Colonic mucosa (tissue), 4 donors: ENCODE measurements around the gene AFF4. TPM values are rescaled to one million over a fixed set of nuclear protein-coding genes. Genes with fewer than 3 reads are reported as not detected.
"Not testable (repeated sequence)": the region's sequence is repeated elsewhere in the genome, so short reads cannot be mapped to it uniquely, and the experiment has no call there.

Experiments used
- DNase-seq: peaks from one replicate; pipeline ENCODE4 v3.0.0-alpha.2; 2020
- H3K27ac ChIP-seq: fragments of 200-600 bp; one replicate; pipeline ENCODE4 v1.8.0; 2021
- H3K27me3 ChIP-seq: fragments of 200-600 bp; one replicate; pipeline ENCODE4 v1.8.0; 2021
- H3K36me3 ChIP-seq: fragments of 200-600 bp; one replicate; pipeline ENCODE4 v1.8.0; 2021
- H3K4me1 ChIP-seq: fragments of 200-600 bp; one replicate; pipeline ENCODE4 v1.8.0; 2021; ENCODE audit warnings: mild to moderate bottlenecking
- H3K4me3 ChIP-seq: fragments of 200-600 bp; one replicate; pipeline ENCODE4 v1.8.0; 2021
- H3K9ac ChIP-seq, 2 donors: one replicate each; pipeline ENCODE4 v1.7.0; 2013; ENCODE audit warnings: control low read depth in 2 of 2, low read depth in 2 of 2, low read length in 2 of 2
- H3K9me3 ChIP-seq: fragments of 200-600 bp; one replicate; pipeline ENCODE4 v1.8.0; 2021
- intact Hi-C: fragments of 100-400 bp; cut with DNase I; formaldehyde crosslinking; loops from one replicate; pipeline ENCODE4 v1.14.1; 2022
- total RNA-seq, 2 donors: library from RNA; stranded (reverse); fragmentation: NEBNext Ultra II Directional in 1 of 2; extraction: Animal tissue kit (Norgen Biotek cat#: 25700) in 1 of 2; gene quantifications; one replicate each; pipeline ENCODE4 v1.2.1, GENCODE V29; 2021
- TF ChIP-seq, protein P1 (sequence below): fragments of 200-600 bp; IDR thresholded peaks from one replicate; pipeline ENCODE4 v1.8.0; 2022; ENCODE audit warnings: antibody characterized with exemption, mild to moderate bottlenecking
- donor health status: healthy.
- donor health status: DM: no; HTN: no; CAD: no.
- donor health status: DM: no; HTN: no; CAD: no.

AFF4 gene
- total RNA-seq, 2 donors from 2014 or later, result 42.4 to 75.2 TPM

DNA sequence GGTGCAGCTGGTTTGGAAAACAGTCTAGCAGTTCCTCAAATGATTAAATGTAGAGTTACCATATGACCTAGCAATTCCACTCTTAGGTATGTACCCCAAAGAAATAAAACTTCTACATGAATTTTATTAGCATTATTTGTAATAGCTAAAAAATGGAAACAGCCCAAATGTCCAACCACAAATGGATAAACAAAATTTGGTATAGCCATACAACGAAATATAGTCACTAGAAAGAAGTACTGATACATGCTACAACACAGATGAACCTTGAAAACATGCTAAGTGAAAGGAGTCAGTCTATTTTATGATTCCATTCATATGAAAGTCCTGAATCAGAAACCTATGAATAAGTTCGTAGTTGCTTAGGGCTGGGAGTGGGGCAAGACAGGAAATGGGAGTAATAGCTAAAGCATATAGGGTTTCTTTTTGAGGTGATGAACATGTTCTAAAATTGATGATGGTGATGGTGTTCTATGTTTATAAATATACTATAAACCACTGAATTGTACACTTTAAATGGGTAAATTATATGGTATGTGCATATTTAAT lies 103.5 kb downstream of the AFF4 start:
- no peak overlapping the region for H3K9ac ChIP-seq
- H3K9me3 ChIP-seq, result no peaks in the 10 kb centered on the region
- H3K4me1 ChIP-seq, result no peaks in the 10 kb centered on the region
- no peaks in the 10 kb centered on the region for H3K36me3 ChIP-seq
- intact Hi-C loops, result no loop called here
- DNase-seq, result no peak
- H3K27ac ChIP-seq, result no peak overlapping the region
- TF ChIP-seq, protein P1, sequence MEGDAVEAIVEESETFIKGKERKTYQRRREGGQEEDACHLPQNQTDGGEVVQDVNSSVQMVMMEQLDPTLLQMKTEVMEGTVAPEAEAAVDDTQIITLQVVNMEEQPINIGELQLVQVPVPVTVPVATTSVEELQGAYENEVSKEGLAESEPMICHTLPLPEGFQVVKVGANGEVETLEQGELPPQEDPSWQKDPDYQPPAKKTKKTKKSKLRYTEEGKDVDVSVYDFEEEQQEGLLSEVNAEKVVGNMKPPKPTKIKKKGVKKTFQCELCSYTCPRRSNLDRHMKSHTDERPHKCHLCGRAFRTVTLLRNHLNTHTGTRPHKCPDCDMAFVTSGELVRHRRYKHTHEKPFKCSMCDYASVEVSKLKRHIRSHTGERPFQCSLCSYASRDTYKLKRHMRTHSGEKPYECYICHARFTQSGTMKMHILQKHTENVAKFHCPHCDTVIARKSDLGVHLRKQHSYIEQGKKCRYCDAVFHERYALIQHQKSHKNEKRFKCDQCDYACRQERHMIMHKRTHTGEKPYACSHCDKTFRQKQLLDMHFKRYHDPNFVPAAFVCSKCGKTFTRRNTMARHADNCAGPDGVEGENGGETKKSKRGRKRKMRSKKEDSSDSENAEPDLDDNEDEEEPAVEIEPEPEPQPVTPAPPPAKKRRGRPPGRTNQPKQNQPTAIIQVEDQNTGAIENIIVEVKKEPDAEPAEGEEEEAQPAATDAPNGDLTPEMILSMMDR, result no peak
- H3K27me3 ChIP-seq, result no peaks in the 10 kb centered on the region
- H3K4me3 ChIP-seq, result no peak overlapping the region

DNA sequence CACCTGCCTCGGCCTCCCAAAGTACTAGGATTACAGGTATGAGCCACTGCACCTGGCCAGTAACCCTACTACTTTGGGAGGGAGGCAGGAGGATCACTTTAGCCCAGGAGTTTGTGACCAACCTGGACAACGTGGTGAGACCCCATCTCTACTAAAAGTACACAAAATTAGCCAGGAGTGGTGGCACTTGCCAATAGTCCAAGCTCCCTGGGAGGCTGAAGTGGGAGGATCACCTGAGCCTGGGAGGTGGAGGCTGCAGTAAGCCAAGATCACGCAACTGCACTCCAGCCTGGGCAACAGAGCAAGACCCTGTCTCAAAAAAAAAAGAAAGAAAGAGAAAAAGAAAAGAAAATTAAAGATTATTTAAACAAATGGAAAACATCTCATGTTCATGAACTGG lies 107.4 kb downstream of the AFF4 start:
- intact Hi-C loops, result no loop called here

DNA sequence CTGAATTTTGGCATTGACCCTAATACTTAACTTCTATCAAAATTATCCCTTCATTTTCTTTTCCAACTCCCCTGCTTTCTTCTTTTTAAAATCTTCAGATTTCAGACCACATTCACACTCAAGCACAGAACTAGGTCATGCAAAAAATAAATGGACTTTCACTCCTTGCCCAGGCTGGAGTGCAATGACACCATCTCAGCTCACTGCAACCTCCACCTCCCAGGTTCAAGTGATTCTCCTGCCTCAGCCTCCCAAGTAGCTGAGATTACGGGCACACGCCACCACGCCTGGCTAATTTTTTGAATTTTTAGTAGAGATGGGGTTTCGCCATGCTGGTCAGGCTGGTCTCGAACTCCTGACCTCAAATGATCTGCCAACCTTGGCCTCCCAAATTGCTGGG lies 108.4 kb downstream of the AFF4 start:
- H3K36me3 ChIP-seq, intact Hi-C loops, DNase-seq, H3K27me3 ChIP-seq, H3K4me3 ChIP-seq, H3K9ac ChIP-seq, H3K9me3 ChIP-seq, H3K27ac ChIP-seq, H3K4me1 ChIP-seq: not testable (repeated sequence)

More for the DNA sequence above, 107.4 kb downstream of the AFF4 start:
- DNase-seq, result no peak
- Histone ChIP-seq H3K4me1 (no peaks in the 10 kb centered on the region), H3K27ac (no peak overlapping the region), H3K9me3 (no peaks in the 10 kb centered on the region), H3K9ac (no peak overlapping the region), H3K4me3 (no peak overlapping the region), H3K36me3 (no peaks in the 10 kb centered on the region), H3K27me3 (no peaks in the 10 kb centered on the region)
- TF ChIP-seq, protein P1, result no peak

DNA sequence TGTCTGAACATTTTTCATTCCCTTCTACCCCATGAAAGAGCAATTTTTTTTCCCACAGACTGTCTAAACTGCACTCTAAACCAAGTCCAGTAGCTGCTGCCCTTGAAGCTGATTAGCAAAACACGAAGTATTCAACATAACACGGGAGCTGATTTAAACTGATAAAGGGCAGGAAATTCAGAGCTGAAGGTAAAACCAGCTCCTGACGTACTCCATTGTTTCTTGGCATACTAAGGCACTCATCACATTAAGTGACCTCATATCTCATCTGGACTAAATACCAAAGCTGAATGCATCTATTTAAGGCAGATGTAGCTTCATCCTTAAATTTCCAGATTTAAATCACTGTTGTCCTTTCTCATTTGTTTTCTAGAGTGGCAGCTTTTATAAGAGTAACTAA lies 109.1 kb downstream of the AFF4 start:
- intact Hi-C loops, result no loop called here
- TF ChIP-seq, protein P1, result no peak
- Histone ChIP-seq H3K27ac (no peak overlapping the region), H3K9ac (no peak overlapping the region), H3K36me3 (no peaks in the 10 kb centered on the region), H3K4me3 (no peak overlapping the region), H3K27me3 (no peaks in the 10 kb centered on the region), H3K9me3 (no peaks in the 10 kb centered on the region), H3K4me1 (no peaks in the 10 kb centered on the region)
- no peak for DNase-seq

DNA sequence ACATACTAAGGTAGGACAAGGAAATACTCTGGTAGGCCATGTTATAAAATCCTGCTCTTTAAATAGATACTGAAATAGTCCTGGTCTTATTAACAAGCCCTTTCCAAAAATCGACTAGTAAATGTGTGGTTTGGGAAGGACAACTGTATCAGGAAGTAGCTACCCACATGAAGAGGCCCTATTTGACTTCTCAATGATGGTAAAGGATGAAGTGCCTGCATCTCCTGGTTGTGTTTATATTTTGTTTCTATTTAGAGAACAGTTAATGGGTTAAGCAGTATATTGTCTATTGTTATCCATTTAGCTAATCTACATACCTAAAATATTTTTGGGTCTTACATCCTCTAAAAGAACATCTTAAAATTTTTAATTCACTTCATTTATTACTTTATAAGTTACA lies 109.6 kb downstream of the AFF4 start:
- DNase-seq, result no peak
- H3K27me3 ChIP-seq, result no peaks in the 10 kb centered on the region
- no peaks in the 10 kb centered on the region for H3K36me3 ChIP-seq
- H3K9ac ChIP-seq, result no peak overlapping the region
- H3K4me1 ChIP-seq, result no peaks in the 10 kb centered on the region
- intact Hi-C loops, result no loop called here
- no peaks in the 10 kb centered on the region for H3K9me3 ChIP-seq
- no peak overlapping the region for H3K27ac ChIP-seq
- no peak overlapping the region for H3K4me3 ChIP-seq
- TF ChIP-seq, protein P1, result no peak

DNA sequence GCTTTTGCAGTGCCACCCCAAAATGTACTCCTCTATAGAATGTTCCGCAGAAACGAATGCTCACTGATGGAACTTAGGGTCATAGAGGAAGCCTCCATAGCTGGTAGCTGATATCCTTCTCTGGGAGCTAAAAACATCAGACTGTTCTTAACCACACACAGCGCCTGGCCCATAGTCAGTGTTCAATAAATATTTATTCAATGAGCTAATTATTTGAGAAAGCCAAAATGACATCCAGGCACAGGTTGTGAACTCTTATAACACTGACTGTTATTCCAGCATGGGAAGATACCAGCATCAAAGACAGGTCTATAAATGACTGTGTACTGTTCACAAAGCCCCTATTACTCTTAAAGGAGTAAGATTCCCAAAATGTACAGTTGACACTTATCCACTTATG lies 110.1 kb downstream of the AFF4 start:
- H3K4me3 ChIP-seq, result no peak overlapping the region
- no peak for DNase-seq
- intact Hi-C loops, result no loop called here
- no peak overlapping the region for H3K9ac ChIP-seq
- H3K27ac ChIP-seq, result no peak overlapping the region
- no peaks in the 10 kb centered on the region for H3K36me3 ChIP-seq
- H3K9me3 ChIP-seq, result no peaks in the 10 kb centered on the region
- H3K4me1 ChIP-seq, result no peaks in the 10 kb centered on the region
- H3K27me3 ChIP-seq, result no peaks in the 10 kb centered on the region
- TF ChIP-seq, protein P1, result no peak
